Immature natural killer cell (primary cell): ENCODE measurements around the gene LMNTD2. TPM values are rescaled to one million over a fixed set of nuclear protein-coding genes. Genes with fewer than 3 reads are reported as not detected.

Experiments used
- DNase-seq, 3 donors: peaks; one replicate each; pipeline ENCODE4 v3.0.0; 2022; ENCODE audit warnings: mixed read lengths in 1 of 3
- H3K27ac Mint-ChIP-seq, 6 donors: one replicate each; pipeline ENCODE4 v1.8.0; 2020; ENCODE audit warnings: mixed read lengths in 6 of 6, mild to moderate bottlenecking in 5 of 6, inconsistent platforms in 4 of 6, moderate library complexity in 3 of 6
- H3K27me3 Mint-ChIP-seq, 3 donors: one replicate each; pipeline ENCODE4 v1.8.0; 2020 to 2021; ENCODE audit warnings: low read depth in 3 of 3, mild to moderate bottlenecking in 3 of 3, mixed read lengths in 3 of 3, moderate library complexity in 3 of 3, inconsistent platforms in 1 of 3
- H3K36me3 Mint-ChIP-seq, 3 donors: one replicate each; pipeline ENCODE4 v1.8.0; 2020; ENCODE audit warnings: mixed read lengths in 3 of 3, inconsistent platforms in 2 of 3, mild to moderate bottlenecking in 2 of 3
- H3K4me1 Mint-ChIP-seq, 2 donors: one replicate each; pipeline ENCODE4 v1.8.0; 2020; ENCODE audit warnings: inconsistent platforms in 2 of 2, mild to moderate bottlenecking in 2 of 2, mixed read lengths in 2 of 2, moderate library complexity in 1 of 2
- H3K4me3 Mint-ChIP-seq, 5 donors: one replicate each; pipeline ENCODE4 v1.8.0; 2020; ENCODE audit warnings: mild to moderate bottlenecking in 5 of 5, mixed read lengths in 5 of 5, inconsistent platforms in 3 of 5, moderate library complexity in 3 of 5
- H3K9me3 Mint-ChIP-seq, 6 donors: one replicate each; pipeline ENCODE4 v1.8.0; 2020; ENCODE audit warnings: mild to moderate bottlenecking in 6 of 6, mixed read lengths in 6 of 6, inconsistent platforms in 4 of 6, moderate library complexity in 3 of 6
- polyA plus RNA-seq, 3 donors: library from polyadenylated mRNA; unstranded; fragments of 300-500 nt; fragmentation: Illumina TruSeq; gene quantifications; one replicate each; pipeline ENCODE4 v1.2.3, GENCODE V29; 2021

Gene LMNTD2
- polyA plus RNA-seq, 3 donors from 2014 or later, result 0.54 to 0.95 (median 0.66) TPM

DNA sequence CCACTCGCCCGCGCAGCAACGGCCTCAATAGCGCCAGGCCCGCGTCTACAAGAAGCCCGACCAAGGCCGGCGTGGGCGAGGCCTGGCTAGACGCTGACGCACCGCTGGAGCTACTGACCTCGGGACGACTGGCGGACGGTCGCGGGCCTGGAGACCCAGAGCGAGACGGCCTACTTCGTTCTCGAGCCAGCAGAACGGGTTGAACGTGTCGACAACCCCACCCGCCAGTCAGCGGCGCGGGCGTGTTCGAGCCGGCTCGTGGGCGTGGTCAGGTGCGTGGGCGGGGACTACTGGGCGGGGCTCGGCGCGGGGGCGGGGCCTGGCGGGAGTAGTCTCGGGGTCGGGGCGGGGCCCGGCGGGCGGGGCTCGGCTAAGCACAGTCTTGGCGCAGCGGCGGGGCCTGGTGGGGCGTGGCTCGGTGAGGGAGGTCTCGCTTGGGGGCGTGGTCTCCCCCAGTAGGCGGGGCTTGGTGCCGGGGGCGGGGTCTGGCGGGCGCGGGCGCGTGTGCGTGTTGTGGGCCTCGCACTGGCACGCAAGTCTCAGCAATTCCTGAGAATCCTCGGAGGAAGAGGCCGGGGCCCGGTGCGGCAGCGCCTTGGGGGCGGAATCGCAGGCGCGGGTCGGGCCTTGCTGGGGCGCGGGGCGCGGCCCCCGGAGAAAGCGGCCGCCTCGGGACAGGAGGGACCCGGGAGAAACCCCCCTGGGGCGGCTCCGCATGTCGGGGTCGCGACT, 53.4 kb downstream of the LMNTD2 start, which contains the start of gene RNH1:
Gene RNH1, minus strand, starts transcription at position 248 of the 732 bp plus-strand sequence. CDS start 5,080 bp downstream, outside the sequence.
- H3K9me3 Mint-ChIP-seq, result no peaks in the 10 kb centered on the region

DNA sequence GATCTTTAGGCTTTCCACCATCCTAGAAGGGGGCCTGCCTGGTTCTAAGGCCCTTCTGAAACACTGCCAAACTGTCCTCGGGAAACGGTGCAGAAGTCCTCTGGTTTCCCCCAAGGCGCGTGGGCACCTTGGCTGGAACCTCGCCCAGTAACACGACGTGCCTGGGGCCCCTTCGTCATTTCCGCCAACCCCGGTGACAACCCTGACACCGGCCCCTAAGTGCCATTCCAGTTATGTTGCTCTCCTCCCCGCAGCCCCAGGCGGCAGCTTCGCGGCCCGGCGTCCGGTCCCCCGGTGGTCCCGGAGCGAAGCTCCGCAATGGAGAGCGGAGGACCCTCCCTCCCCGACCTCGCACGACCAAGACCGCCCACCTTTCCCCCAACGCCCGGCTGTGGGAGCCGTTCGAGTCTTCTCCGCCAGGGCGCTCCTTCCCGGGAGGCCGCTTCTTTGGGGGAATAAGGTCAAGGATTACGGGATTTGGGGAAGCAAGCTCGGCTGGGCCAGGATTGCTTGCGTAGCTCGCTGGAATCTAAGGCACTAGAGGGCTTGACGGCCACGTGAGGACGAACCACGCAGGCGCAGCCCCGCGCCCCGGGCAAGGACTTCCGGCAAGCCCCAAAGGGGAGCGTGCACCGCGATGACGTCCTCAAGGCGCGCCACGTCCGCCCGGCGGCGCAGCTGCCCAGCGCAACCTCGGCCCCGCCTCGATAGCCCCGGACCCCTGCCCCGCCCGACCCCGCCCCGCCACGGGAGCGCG, 54.1 kb downstream of the LMNTD2 start:
- Mint-ChIP-seq H3K27ac (peak overlapping the region; percentile 99 to 100 (median 99)), H3K4me1 (peaks cover 19 to 23% of the 10 kb centered on the region in 2 donors), H3K36me3 (peaks cover 0 to 4% (median 3%) of the 10 kb centered on the region in 3 donors), H3K27me3 (peaks cover 6 to 11% (median 8%) of the 10 kb centered on the region in 3 donors), H3K9me3 (no peaks in the 10 kb centered on the region), H3K4me3 (peak overlapping the region; percentile 94 to 99 (median 97))
- peak; percentile 97 to 98 (median 98) for DNase-seq

More for the DNA sequence above, 53.4 kb downstream of the LMNTD2 start, which contains the start of gene RNH1:
- H3K36me3 Mint-ChIP-seq, result peaks cover 0 to 4% (median 3%) of the 10 kb centered on the region in 3 donors
- H3K27ac Mint-ChIP-seq, result peak within 1 kb of the TSS; percentile 99 to 100 (median 99)
- H3K4me1 Mint-ChIP-seq, result peaks cover 19 to 23% of the 10 kb centered on the region in 2 donors
- peaks cover 6 to 11% (median 8%) of the 10 kb centered on the region in 3 donors for H3K27me3 Mint-ChIP-seq
- DNase-seq, result peak; percentile 95 to 97 (median 97)
- peak within 1 kb of the TSS; percentile 94 to 99 (median 97) for H3K4me3 Mint-ChIP-seq

DNA sequence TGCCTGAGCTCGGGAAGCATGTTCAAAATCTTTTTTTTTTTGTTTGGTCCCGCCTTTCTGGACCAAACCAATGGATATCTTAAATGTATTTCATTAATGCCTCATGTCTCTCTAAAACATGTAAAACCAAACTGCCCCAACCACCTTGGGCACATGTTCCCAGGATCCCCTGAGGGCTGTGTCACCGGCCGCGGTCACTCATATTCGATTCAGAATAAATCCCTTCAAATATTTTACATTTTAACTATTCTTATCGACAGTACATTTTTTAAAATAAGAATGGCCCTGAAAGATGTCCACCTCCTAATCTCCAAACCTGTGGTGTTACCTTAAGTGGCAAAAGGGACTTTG, 55.6 kb downstream of the LMNTD2 start:
- Mint-ChIP-seq H3K27ac (peak overlapping the region; percentile 53 to 100 (median 80)), H3K4me3 (peak overlapping the region; percentile 17 to 62 (median 49)), H3K36me3 (peaks cover 0 to 3% (median 3%) of the 10 kb centered on the region in 3 donors), H3K9me3 (no peaks in the 10 kb centered on the region), H3K27me3 (peaks cover 6 to 11% (median 8%) of the 10 kb centered on the region in 3 donors), H3K4me1 (peaks cover 19 to 23% of the 10 kb centered on the region in 2 donors)
- no peak for DNase-seq

Other genes starting within 250 kb of the LMNTD2 start
- 1,000 to 10,000 TPM; 2,792 to 4,533 (median 3,562) TPM for gene IFITM1, start 246.7 kb downstream of the LMNTD2 start, polyA plus RNA-seq
- gene IFITM3, start 239.9 kb downstream of the LMNTD2 start, polyA plus RNA-seq, result 100 to 1,000 TPM; 138 to 675 (median 423) TPM
- gene B4GALNT4, start 191.2 kb downstream of the LMNTD2 start, polyA plus RNA-seq, result under 1 TPM in 1 of 3 donors, not detected in 2; 0.53 TPM
- gene PKP3, start 166.5 kb downstream of the LMNTD2 start, polyA plus RNA-seq, result under 1 TPM in 1 of 3 donors, not detected in 2; 0.36 TPM
- 100 to 1,000 TPM; 238 to 392 (median 259) TPM for gene SIGIRR, start 145.7 kb downstream of the LMNTD2 start, polyA plus RNA-seq
- gene ANO9, start 118.7 kb downstream of the LMNTD2 start, polyA plus RNA-seq, result 1 to 10 TPM in 2 of 3 donors, not detected in 1; 2.3 to 4.4 TPM
- 10 to 100 TPM; 11.5 to 17.3 (median 16.1) TPM for gene PTDSS2, start 110.5 kb downstream of the LMNTD2 start, polyA plus RNA-seq
- 100 to 1,000 TPM; 164 to 180 (median 168) TPM for gene RNH1, start 53.5 kb downstream of the LMNTD2 start, polyA plus RNA-seq
- gene HRAS, start 25.2 kb downstream of the LMNTD2 start, polyA plus RNA-seq, result 10 to 100 TPM; 16.7 to 26.8 (median 18.6) TPM
- gene LRRC56, start 23.2 kb downstream of the LMNTD2 start, polyA plus RNA-seq, result under 1 TPM in 2 of 3 donors, not detected in 1; 0.27 to 0.89 TPM
- 10 to 100 TPM; 20.3 to 31.9 (median 31.5) TPM for gene RASSF7, start 232 bp upstream of the LMNTD2 start, polyA plus RNA-seq
- 10 to 100 TPM in 1 of 3 donors, 1 to 10 TPM in 2; 4.0 to 17.5 (median 5.4) TPM for gene PHRF1, start 15.7 kb upstream of the LMNTD2 start, polyA plus RNA-seq
- gene IRF7, start 55.2 kb upstream of the LMNTD2 start, polyA plus RNA-seq, result 10 to 100 TPM; 36.4 to 62.4 (median 53.9) TPM
- not detected for gene CDHR5, start 64.2 kb upstream of the LMNTD2 start, polyA plus RNA-seq
- gene SCT, start 66.4 kb upstream of the LMNTD2 start, polyA plus RNA-seq, result not detected
- gene DRD4, start 76.5 kb upstream of the LMNTD2 start, polyA plus RNA-seq, result not detected
- gene DEAF1, start 134.5 kb upstream of the LMNTD2 start, polyA plus RNA-seq, result 10 to 100 TPM; 17.8 to 31.6 (median 18.6) TPM
- gene TMEM80, start 135.1 kb upstream of the LMNTD2 start, polyA plus RNA-seq, result 10 to 100 TPM; 21.3 to 32.4 (median 30.4) TPM
- 10 to 100 TPM; 12.9 to 15.1 (median 15.0) TPM for gene EPS8L2, start 145.5 kb upstream of the LMNTD2 start, polyA plus RNA-seq
- 100 to 1,000 TPM; 163 to 189 (median 180) TPM for gene TALDO1, start 186.7 kb upstream of the LMNTD2 start, polyA plus RNA-seq
- gene GATD1, start 216.7 kb upstream of the LMNTD2 start, polyA plus RNA-seq, result 1 to 10 TPM; 5.8 to 9.7 (median 6.7) TPM
- not detected for gene CEND1, start 229.4 kb upstream of the LMNTD2 start, polyA plus RNA-seq
- 10 to 100 TPM in 1 of 3 donors, 1 to 10 TPM in 2; 5.2 to 14.9 (median 7.7) TPM for gene SLC25A22, start 237.5 kb upstream of the LMNTD2 start, polyA plus RNA-seq
- gene PIDD1, start 244.5 kb upstream of the LMNTD2 start, polyA plus RNA-seq, result 1 to 10 TPM; 2.6 to 7.7 (median 2.7) TPM
- 1,000 to 10,000 TPM in 2 of 3 donors, 100 to 1,000 TPM in 1; 640 to 2,076 (median 1,474) TPM for gene RPLP2, start 249.2 kb upstream of the LMNTD2 start, polyA plus RNA-seq